Stimulated activated CD8-positive, alpha-beta memory T cell treated with anti-CD3 and anti-CD28 coated beads, Interleukin-15, amount 100 ng/mL, for 4 hours (primary cell): ENCODE measurements around the gene KCNQ5.

Experiments used
- DNase-seq, 2 donors: peaks; one replicate each; pipeline ENCODE4 v3.0.0-alpha.2; 2020; ENCODE audit warnings: low read depth in 2 of 2

Gene KCNQ5

DNA sequence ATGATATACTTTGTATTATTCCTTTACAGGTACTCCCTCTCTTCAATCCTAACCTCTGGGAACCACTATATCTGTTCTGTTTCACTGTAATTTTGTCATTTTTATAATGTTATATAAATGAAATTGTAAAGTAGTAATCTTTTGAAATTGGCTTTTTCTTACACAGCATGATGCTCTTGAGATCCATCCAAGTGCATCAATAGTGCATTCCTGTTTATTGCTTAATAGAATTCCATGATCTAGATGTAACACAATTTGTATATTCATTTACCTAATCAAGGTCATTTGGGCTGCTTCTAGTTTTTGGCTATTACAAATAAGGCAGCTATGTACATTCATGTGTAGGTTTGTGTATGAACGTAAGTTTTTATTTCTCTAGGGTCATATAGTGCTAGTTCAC is 428.8 kb downstream of the KCNQ5 start:
- DNase-seq, result no peak

DNA sequence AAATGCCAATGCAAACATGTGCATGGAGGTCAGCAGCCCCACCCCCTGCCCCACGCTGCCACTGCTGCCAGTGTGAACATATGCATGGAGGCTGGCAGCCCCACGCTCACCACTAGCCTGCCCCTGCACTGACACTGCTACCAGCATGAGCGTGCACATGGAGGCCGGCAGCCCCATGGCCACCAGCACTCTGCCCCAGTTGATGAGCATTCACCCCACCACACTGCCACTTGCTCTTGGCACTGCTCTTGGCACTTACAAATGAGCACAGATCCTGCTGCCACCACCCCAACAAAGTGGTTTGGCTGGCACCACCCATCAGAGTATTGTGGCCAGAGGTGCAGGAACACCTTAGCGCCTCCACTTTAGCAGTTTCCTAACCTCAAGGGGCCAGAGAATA is 429.3 kb downstream of the KCNQ5 start:
- DNase-seq, result no peak

DNA sequence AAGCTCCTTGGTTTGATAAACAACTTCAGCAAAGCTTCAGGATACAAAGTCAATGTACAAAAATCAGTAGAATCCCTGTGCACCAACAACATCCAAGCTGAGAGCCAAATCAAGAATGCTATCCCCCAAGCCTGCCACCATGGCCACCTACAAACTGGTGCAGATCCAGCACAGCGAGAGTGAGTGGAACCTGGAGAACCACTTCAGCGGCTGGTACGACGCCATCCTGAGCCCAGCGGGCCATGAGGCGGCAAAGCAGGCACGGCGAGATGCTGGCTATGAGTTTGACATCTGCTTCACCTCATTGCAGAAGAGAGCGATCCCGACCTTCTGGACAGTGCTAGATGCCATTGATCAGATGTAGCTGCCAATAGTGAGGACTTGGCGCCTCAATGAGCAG is 433.1 kb downstream of the KCNQ5 start:
- DNase-seq, result no peak

DNA sequence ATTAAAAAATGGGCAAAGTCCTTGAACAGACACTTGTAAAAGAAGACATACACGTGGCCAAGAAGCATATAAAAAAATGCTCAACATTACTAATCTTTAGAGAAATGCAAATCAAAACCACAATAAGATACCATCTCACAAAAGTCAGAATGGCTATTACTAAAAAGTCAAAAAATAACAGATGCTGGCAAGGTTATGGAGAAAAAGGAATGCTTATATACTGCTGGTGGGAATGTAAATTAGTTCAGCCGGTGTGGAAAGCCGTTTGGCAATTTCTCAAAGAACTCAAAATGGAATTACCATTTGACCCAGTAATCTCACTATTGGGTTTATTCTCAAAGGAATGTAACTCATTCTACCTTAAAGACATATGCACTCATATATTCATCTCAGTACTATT is 436.9 kb downstream of the KCNQ5 start:
- DNase-seq, result no peak

DNA sequence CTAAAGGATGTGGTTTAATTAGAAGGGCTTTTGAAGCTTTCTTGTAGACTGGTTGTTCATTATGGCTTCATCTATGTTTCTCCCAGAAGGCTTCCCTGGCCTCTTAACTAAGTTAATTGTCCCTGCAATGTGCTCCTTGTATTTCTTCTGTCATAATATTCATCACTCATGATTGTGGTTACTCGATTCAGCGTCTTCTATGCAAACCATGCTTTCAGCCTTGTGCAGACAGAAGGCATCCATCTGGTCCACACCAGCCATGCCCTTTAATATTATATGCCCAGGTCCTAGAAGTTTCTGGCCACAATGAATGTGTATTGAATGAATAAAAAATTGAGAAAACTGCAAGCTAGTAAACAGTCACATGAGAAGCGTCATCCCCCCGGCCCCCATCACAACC is 440.3 kb downstream of the KCNQ5 start:
- no peak for DNase-seq

DNA sequence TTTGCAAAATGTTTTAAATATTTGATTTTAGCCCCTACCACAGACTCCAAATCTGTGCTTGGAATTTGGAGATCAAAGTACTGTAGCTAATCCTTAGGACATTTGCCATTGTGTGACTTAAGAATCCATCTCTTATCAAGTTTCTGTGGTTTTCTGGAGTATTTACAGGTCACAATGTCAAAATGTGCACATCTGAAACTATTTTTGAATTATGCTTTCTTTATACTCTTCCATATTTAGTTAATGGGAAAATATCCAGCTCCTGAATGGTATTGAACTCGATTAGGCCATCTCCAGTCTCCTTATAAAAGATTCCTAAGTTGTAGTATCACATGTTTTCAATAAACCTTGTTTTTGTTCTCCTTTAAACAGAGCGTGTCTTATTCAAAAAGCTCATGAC is 441.0 kb downstream of the KCNQ5 start:
- no peak for DNase-seq

DNA sequence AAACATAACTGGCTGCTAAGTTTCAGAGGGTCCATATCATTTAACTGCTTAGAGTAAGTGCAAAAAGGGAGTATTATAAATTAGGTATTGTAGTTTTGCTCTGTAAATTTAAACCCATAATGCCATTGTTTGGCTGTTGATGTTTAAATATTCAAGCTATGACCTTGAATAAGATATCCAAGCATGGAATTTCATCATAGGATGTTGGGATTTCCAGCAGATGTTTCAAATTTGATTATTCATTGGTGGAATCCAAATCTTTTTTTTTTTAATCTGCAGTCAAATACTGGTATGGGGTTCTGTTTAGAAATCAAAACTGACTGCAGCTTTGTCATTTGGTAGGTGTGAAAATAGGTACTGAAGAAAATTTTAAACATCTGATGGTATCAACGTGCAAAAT is 442.4 kb downstream of the KCNQ5 start:
- DNase-seq, result no peak

DNA sequence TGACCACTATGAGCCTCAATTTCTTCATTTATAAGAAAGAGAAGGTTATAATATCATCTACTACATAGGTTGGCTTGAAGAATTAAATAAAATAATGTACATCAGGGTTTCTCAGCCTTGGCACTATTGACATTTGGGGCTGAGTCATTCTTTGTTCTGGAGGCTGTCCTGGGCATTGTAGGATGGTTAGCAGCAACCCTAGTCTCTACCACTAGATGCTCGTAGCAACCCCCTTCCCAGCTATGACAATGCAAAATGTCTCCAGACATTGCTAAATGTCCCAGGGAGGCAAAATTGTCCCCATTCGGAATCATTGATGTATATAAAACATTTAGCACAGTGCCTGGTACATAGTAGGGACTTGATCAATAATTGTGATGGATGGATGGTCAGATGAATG is 451.4 kb downstream of the KCNQ5 start:
- no peak for DNase-seq

DNA sequence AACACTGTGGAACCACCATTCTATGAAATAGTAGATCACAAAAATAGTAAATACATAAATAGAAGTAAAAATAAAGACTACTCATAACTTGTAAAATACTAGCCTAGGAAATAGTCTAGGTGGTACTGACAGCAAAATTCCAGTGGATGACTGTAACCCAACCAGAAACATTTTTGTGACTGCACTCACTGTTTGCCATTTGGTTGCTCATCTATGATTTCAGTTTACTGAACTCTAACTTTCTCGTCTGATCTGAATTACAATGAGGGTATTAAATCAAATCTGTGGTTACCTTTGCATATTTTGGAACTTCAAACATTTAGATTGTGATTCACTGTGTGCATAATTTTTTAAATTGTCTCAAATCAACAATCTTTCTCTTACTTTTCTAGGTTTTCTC is 452.3 kb downstream of the KCNQ5 start:
- no peak for DNase-seq

DNA sequence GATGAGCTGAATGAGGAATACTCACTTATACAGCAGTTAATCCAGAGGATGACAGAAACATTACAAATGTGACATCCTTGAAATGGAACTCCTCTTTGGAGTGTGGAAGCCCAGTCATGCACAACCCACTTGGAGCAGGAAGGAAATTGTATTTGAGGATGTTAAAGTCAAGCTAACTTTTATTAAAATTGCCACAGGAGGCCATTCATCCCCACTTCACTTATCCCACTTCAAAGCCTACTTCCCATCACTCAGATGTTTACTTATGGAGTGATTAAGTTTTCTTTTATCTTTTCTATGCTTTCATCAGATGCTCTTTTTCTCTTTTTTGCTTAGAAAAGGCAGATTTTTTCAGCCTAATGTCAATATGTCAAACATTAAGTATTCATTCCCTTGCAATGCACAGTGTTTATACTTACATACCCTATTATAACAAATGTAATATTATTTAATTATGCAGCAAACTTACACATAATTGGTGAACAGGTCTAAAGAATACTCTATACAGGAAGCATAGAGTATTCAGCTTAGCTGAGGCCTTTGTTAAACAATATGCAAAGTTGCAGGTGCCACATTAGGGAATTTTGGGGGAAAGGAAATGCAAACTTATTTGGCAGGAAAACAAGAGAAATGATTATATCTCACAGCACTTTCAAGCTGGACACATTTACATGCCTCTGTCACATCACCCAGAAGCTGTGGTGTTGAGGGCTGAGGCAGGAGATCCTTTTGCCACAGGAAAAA is 454.5 kb downstream of the KCNQ5 start:
- DNase-seq, result no peak

DNA sequence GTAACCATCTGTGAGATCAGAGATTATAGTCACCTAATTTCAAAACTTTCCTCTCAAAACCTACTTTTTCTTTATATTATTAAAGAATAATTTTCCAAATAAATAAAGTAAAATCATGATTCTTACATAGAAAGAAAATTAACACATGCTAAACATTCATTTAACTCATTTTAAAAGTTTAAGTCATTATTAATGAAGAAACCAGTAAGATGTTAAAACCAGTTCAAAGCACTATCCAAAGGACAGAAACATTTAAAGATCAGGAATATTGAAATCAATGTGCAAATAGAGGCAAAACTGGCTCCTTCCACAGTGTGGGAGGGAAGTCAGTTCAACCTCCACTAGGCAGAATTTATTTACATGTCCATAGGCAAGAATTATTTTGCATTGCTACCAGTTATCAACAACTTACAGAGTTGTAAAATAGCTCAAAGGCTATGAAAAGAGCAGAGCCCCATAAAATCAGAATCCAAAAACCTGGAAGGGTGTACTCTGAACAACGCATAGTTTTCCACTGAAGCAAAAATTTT is 456.5 kb downstream of the KCNQ5 start:
- DNase-seq, result no peak

DNA sequence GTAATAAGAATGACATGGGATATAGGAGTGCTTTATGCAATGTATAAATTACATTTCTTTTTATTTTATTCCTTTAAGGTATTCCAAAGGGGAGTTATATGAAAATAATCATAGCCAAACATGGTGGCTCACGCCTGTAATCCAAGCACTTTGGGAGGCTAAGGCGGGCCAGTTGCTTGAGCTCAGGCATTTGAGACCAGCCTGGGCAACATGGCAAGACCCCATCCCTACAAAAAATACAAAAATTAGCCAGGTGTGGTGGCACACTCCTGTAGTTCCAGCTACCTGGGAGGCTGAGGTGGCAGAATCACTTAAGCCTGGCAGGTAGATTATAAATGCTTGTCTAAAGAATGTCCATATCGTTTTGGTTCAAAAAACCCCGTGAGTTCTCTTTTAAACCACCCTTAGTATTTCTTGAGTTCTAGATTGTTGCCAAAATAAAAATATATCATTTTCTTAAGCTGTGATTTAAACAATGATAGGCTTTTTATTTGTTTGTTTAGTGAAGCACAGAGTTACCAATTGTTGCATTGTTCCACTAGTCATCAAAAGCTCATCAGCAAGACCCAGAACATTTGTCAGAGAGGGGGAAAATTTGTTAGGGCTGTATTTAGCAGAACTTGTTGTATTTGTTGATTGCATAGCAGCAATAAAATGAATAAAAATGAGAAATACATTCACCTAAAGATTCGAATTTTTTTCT is 457.2 kb downstream of the KCNQ5 start:
- no peak for DNase-seq

DNA sequence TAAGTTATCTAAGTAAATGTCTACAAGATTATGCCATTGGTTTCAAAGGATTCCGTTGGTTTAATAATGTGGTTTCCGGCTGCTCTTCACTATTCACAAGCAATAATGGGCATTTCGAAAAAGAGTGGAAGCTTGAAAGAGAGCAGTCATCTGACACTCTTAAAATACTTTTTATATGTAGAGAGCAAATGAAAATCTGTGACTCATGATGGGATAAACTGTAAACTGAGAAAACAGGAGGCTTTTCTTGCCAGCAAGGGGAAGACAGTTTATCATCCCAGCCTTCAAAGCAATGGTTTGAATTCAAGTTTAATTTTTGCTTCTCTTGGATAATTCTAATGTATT is 457.7 kb downstream of the KCNQ5 start:
- no peak for DNase-seq

DNA sequence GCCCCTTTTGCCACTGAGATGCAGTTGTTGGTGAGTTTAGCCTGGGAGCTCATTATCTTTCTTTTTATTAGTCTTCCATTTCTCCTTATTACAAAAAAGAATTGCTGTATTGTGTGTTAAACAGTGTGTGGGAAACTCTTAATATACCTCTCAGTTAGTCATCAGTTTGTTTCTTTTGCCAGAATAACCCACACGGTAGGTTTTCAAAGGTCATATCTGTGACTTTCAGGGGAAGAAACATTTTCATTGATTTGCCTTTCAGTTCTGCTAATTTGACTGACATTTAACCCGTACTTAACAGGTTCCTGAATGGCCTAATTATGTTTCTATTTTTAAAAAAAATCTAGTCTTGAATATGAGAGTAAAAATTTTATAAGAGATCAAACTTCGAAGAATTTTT is 458.1 kb downstream of the KCNQ5 start:
- no peak for DNase-seq

DNA sequence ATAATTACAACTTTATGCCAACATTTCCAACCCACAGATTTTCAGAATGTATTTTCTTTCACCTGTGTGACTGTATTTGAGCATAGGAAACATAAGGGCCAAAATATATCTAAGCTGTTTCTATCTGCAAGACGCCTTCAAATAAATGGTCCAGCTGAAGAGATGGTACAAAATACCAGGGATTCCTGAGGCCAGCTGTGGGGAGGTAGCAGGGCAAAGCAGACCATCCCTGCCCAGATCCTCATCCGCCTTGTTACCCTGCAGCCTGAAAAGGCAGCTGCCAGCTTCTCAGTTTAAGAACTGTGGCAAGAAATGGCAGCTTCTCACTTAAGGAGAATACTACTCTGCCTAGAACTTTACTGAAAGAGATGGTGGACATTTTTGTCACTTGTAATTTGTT is 460.1 kb downstream of the KCNQ5 start:
- no peak for DNase-seq

DNA sequence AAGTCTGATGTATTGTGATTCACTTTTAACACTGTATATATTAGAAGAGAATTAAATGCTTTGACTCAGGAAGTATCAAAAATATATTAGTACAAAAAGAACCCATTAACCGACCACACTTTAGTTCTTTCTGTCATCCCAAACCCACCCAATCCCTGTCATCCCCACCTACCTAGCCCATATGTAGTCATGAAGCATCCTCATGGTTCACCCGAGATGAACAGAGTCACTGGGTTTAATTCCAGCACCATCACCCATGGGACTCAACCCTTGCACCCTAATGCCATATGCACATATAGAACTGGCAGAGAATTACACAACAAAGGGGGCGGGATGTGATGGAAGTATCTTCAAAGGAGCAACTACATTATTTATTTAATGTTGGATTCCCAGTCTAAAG is 462.0 kb downstream of the KCNQ5 start:
- DNase-seq, result no peak

DNA sequence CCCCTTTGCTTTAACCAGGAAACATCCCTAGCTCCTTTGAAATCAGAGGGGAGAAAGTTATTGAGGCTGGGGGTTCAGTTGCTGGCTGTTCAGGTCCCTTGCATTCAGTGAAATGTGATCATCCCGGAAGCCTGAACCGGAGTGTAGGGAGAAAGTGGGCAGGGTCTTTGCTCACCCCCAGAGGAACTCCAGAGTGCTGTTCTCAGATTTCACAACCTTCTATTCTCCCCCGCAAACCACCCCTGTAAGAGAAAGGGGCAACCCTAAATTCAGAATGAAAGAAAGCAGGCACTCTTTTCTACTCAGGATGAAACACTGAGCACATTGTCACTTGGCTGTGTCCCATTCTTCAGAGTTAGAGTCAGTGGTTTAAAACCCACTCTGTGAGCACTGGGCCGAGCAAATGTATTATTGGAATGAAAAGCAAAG is 463.6 kb downstream of the KCNQ5 start:
- DNase-seq, result no peak

DNA sequence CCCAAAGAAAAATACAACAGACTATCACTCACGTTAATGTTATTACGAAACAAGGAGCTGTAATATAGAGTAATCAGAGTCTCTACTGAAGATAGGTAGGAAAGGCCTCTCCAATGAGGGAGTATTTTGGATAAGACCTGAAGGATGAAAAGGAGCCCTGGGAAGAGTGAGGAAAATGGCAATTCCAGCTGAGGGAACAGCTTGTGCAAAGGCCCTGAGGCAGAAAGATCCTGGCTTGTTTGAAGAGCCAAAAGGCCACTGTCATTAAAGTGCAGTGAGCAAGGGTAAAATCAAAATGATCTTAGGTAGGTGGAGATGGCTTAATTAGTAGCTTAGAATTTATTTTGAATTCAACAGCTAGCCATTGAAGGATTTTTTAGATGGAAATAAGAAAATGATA is 464.9 kb downstream of the KCNQ5 start:
- DNase-seq, result no peak

DNA sequence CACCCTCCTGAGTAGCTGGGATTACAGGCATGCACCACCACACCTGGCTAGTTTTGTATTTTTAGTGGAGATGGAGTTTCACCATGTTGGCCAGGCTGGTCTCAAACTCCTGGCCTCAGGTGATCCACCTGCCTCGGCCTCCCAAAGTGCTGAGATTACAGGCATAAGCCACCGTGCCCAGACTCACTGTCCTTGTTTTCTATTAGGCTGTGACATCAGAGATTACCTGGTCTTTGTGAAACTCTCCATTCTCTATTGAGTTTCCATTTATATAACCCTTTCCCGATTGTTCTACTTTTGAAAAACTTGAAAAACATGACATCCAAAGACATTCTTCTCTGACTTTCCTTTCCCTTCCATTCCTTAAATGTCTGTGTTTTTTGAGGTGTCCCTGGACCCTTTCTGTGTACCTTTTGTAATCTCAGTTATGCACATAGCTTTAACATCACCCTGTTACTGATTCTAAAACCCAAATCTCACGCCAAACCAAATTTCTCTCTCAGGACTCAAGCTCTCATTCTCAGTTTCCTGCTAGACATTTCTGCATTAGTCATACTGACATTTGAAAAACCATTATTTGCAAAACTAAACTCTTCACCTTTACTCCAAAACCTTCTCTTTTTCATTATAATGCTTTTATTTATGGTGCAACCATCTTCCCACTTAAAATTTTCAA is 466.4 kb downstream of the KCNQ5 start:
- DNase-seq, result no peak

DNA sequence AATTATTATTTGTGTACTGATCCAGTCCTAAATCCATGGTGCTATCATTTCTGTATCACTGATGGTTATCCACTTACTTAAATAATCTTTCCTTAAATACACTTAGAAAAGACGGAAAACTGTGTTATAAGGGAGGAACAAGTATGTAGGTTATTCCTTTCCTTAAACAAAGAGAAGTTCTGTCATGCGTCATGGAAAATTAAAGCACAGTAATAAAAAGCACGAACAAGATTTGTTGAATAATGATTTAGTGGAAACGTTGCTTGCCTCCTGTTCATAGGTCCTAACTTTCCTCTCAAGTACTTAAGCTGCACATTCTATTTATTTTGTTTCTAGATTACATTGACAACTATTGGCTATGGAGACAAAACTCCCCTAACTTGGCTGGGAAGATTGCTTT is 483.1 kb downstream of the KCNQ5 start:
- DNase-seq, result no peak

DNA sequence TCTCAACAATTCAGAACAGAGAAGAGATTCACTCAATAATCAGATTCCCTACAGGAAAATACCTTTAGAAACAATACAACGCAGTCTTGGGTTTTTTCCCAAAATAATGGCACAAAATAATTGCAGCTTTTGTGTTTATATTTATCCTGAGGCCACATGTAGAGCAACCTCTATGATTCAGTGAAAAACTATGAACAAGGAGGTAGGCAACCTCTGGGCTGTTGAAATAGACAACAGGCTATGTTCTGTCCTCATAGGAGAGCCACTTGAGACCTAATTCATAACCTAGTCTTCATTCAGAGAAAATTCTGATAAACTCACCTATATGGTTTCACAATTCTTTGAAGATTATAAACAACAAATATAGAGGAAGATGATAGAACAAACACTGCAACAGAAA is 485.2 kb downstream of the KCNQ5 start:
- DNase-seq, result no peak

DNA sequence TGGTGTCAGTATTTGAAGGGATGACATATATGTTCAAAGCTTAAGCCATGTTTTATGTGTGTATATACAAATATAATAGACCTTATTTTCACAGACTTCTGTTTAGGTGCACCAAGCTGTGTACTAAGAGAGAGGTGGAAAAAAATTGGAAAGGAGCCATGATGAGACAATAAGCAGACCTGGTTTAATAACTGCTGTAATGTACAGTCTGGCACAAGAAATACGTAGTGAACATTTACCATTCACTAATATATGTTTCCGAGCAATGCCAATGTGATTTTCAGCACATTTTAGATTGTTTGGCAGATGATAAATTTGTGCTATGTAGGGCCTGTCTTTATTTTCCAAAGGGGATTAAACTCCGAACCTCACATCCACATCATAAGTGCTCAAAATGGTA is 487.1 kb downstream of the KCNQ5 start:
- no peak for DNase-seq

DNA sequence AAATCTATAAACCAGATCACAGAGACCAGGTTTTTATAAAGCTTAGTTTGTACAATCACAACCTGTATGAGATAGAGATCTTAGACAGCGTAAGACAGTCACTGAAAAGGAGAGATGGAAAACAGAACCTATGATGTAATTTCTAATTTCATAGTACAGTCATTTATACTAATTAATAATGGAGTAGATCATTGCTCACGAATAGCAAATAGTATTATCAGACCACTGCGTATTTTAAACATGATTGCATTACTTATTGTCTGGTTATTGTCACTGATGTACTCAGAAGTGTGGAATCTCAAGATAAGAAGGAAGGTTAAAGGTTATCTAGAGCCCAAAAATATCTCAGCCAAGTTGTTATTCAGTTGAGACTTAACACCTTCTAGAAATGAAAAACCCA is 487.8 kb downstream of the KCNQ5 start:
- DNase-seq, result no peak
